ENCODE data around the gene NR6A1.
A peak's percentile ranks its signal among the peaks of the same experiment; 100 is the strongest.

NR6A1 gene

GRCh38 chr9:124522121-124523098 is 248.7 kb downstream of the NR6A1 start:
- DNase-seq (ENCODE audit: low read depth), result no peak

- DNase-seq (ENCODE audit: low read depth), result no peak
Measured at GRCh38 chr9:124521142-124521541, 250.0 kb downstream of the NR6A1 start.

- no peak for DNase-seq (ENCODE audit: low read depth)
Measured at GRCh38 chr9:124520206-124520596, 250.9 kb downstream of the NR6A1 start.

DNA sequence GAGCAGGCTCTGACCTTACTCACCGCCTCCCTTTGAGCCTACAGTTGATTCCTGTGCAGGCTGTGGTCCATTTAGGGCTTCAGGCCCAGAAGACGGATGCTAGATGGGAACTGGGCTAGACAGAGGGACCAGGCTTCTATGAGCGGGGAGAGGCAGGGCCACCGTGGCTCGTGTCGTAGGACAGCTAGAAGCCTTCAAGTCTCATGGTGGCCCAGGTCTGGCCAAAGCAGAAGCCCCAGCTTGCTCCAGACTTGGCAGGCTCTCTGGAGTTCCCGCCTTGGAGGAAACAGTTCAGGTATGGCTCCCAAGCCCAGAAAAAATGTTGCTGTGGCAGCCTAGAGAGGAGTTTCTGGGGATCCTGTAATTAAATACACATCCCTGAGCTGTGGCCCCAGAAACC is 253.0 kb downstream of the NR6A1 start:
- DNase-seq (ENCODE audit: low read depth), result no peak

- DNase-seq (ENCODE audit: low read depth), result no peak
Measured at GRCh38 chr9:124517600-124517999, 253.5 kb downstream of the NR6A1 start.

DNA sequence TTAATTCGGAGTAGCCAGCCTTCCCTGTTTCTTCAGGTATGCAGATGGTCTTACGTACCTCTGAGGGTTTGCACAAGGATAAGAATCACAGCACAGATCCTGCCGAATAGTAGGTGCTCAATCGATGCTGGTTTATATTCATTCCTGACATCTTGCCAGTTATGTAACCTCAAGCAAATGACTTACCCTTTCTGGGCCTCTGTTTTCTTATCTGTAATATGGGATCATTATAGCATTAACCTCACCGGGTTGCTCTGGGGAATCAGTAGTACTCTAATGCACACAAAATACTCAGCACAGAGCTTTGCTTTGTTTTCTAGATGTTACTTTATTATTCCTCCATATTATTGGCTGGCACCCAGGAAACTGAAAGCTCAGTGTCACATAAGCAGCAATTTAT is 256.2 kb downstream of the NR6A1 start:
- no peak for DNase-seq (ENCODE audit: low read depth)

GRCh38 chr9:124514125-124514524 is 257.0 kb downstream of the NR6A1 start:
- no peak for DNase-seq (ENCODE audit: low read depth)

GRCh38 chr9:124513376-124513994 is 257.6 kb downstream of the NR6A1 start:
- peak; percentile 95 for DNase-seq (ENCODE audit: low read depth)

- DNase-seq (ENCODE audit: low read depth), result peak; percentile 46
Measured at GRCh38 chr9:124512806-124513204, 258.3 kb downstream of the NR6A1 start.

DNA sequence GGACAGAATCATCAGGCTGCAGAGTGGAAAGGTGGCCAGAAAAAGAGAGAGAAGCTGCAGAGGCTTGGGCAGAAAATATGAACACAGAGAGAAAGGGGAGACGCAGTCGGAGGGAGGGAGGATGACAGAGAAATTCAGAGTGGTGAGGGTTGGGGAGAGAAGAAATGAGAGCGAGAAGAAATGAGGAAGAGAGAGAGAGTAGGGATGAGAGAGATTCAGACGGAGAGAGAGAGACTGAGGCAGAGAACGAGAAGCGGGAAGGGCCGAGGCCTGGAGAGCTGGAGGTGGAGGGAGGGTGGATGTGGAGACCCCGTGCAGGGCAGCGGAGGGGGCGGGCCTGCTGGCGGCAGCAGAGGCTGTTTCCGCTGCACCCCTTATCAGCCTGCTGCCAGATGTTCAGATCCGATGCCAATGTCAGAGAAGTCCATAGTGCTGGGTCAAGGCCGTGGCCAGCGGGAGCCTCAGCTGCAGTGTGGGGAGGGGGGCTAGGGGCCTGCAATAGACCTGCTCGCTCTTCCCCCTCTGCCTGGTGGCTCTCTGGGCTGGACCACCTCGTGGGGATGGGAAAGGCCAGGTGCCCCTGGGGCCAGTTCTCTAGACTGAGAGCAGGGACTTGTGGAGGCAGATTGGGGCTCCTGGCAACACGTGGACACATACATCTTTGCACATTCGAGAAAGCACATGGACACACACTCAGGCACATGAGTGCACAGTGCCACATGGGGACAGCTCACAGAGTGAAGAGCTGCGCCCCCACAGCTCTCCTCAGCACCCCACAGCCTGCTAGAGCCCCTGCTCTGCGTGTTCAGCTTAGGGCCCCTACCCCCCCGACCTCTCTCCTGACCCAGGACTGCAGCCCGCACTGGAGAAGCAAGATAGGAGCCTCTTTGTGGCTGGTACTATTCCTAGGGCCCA is 259.0 kb downstream of the NR6A1 start:
- peak; percentile 92 for DNase-seq (ENCODE audit: low read depth)

DNA sequence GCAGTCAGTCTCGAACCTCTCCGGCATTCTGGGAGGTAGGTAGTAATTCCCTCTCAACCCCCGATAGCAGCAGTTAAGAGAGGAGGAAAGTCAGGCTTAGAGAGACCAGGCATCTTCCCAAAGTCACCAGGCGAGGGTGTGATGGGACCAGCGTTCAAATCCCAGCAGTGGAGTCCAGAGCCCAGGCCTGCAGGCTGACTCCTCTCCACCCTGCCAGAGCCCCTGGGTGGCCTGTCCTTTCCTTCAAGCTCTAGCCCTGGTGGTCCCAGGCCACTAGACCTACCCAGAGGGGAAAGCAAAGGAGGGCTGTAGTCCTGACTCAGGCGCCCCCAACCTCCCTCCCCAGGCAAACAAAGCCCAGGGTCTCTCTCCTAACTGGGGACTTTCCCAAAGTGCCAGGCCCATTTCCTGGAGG is 259.7 kb downstream of the NR6A1 start:
- DNase-seq (ENCODE audit: low read depth), result peak; percentile 35

GRCh38 chr9:124510650-124511425 is 260.3 kb downstream of the NR6A1 start:
- DNase-seq (ENCODE audit: low read depth), result no peak

DNA sequence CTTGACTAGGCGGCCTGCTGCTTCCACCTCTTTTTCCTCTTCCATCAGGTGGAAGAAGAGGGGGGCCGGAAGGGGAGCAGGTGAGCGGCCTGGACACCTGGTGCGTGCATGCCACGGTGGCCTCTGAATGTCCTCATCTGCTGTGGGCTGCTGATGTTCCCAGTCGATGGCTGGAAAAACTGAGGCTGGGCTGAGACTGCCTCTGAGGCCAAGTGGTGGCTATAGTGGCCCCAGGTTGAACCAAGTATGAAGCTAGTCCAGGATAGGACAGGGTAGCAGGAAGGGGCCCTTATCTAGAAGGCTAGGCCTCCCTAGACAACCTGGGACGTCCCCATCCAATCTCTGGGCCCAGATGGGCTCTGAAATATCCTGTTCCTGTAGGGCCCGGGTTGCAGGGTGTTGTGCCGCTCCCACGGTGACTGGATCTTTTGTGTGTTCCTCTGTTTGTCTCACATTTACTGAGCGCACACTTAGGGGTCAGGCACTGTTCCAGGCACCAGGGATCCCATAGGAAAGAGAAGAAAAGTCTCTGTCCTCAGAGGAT is 263.2 kb downstream of the NR6A1 start:
- DNase-seq (ENCODE audit: low read depth), result no peak

- no peak for DNase-seq (ENCODE audit: low read depth)
Measured at GRCh38 chr9:124506931-124507879, 263.9 kb downstream of the NR6A1 start, which contains the start of gene NR5A1. Gene NR5A1 (minus strand): TSS chr9:124507399. CDS start chr9:124503395, 4,004 bp downstream.

DNA sequence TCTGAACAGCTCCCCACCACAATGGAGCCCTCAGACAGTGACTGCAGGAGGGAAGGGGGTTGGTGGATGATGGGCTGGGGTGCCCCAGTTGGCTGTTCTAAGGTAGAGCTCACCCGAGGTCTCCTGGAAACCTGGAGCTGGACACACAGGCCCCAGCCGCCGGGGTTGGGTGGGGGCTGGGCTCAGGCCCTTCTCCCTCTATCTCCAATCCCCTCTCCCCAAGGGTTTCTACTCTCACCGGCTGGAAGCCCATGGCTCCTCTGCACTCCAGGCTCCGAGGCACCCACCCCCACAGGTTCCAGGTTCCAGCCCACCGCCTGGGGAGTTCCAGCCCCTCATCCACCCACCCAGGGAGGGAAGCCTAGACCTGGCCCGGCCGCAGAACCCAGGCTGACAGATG is 264.7 kb downstream of the NR6A1 start:
- no peak for DNase-seq (ENCODE audit: low read depth)

- no peak for DNase-seq (ENCODE audit: low read depth)
Measured at GRCh38 chr9:124505901-124506346, 265.2 kb downstream of the NR6A1 start.

- DNase-seq (ENCODE audit: low read depth), result no peak
Measured at GRCh38 chr9:124505006-124505900, 265.9 kb downstream of the NR6A1 start.

DNA sequence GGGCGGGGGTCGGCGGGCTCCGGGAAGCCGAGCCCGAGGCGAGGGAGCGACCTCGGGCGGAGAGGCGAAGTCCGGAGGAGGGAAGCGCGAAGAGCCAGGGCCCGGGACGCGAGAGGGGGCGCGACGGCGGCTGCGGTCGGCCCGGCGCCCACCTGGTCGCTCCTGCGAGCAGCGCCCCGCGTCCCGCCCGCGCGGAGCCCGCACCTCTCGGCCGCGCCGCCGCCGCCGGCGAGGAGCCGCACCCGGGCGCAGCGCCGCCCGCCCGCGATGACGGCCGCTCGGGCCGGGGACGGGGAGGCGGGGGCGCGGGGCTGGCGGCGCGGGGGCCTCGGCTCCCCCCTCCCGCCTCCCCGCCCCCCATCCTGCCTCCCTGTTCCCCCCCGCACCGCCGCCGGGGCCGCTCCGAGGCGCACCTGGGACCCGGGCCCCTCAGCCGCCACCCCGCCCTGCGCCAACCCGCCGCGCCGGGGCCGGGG is 266.5 kb downstream of the NR6A1 start:
- no peak for DNase-seq (ENCODE audit: low read depth)

All from CMK (cell line).